Heart left ventricle (tissue), 16 donors: ENCODE measurements around the gene DMD. TPM values are rescaled to one million over a fixed set of nuclear protein-coding genes. Genes with fewer than 3 reads are reported as not detected.

Experiments used
- ATAC-seq, 4 donors: fragments of 200-7000 bp; cut with Tn5 transposase; one replicate each; pipeline ENCODE4 v1.9.1; 2020 to 2022; ENCODE audit warnings: moderate library complexity in 4 of 4, mild to moderate bottlenecking in 3 of 4, moderate number of reproducible peaks in 1 of 4
- DNase-seq, 5 donors: peaks; one replicate each; pipeline ENCODE4 v3.0.0-alpha.2; 2020
- H3K27ac ChIP-seq, 12 donors: fragments of 200-600 bp; sonication (generic) in 4 of 12; one replicate each; pipeline versions ENCODE4 v1.5.0 to v1.8.0; 2016 to 2022; ENCODE audit warnings: mild to moderate bottlenecking in 2 of 12
- H3K27me3 ChIP-seq, 9 donors: fragments of 200-600 bp; sonication (generic) in 2 of 9; one replicate each; pipeline versions ENCODE4 v1.5.1 to v1.8.0; 2016 to 2022; ENCODE audit warnings: mild to moderate bottlenecking in 3 of 9
- H3K36me3 ChIP-seq, 9 donors: fragments of 200-600 bp; sonication (generic) in 2 of 9; one replicate each; pipeline versions ENCODE4 v1.5.0 to v1.8.0; 2018 to 2022; ENCODE audit warnings: mild to moderate bottlenecking in 2 of 9
- H3K4me1 ChIP-seq, 12 donors: fragments of 200-600 bp; sonication (generic) in 4 of 12; one replicate each; pipeline versions ENCODE4 v1.5.0 to v1.8.0; 2016 to 2022; ENCODE audit warnings: mild to moderate bottlenecking in 3 of 12
- H3K4me3 ChIP-seq, 12 donors: fragments of 200-600 bp; sonication (generic) in 4 of 12; one replicate each; pipeline versions ENCODE4 v1.5.0 to v1.8.0; 2017 to 2022; ENCODE audit warnings: mild to moderate bottlenecking in 9 of 12, moderate library complexity in 4 of 12
- H3K9me3 ChIP-seq, 12 donors: fragments of 200-600 bp; sonication (generic) in 4 of 12; one replicate each; pipeline versions ENCODE4 v1.5.0 to v1.8.0; 2016 to 2022; ENCODE audit warnings: mild to moderate bottlenecking in 1 of 12
- POLR2A ChIP-seq, 2 donors: fragments of 450-650 bp; IDR thresholded peaks; one replicate each; pipeline ENCODE4 v1.6.1; 2017; ENCODE audit warnings: antibody characterized with exemption in 2 of 2, mild to moderate bottlenecking in 2 of 2, moderate library complexity in 2 of 2
- WGBS, 4 donors: extraction: QIAGEN DNeasy Blood & Tissue Kit in 2 of 4; methylation state at CpG; one replicate each; pipeline versions ENCODE4 v1.1.5 to v1.1.7; 2013 to 2018; 5-methylcytosine and 5-hydroxymethylcytosine counted together
- intact Hi-C, 10 donors: fragments of 100-400 bp; cut with DNase I; formaldehyde crosslinking; loops; one replicate each; pipeline versions ENCODE4 v1.11.1 to v1.14.2; 2022
- polyA plus RNA-seq, 2 donors: library from polyadenylated mRNA; stranded (reverse); fragments of 200-250 nt; gene quantifications; one replicate each; pipeline ENCODE4 v1.2.3, GENCODE V29; 2013
- total RNA-seq, 9 donors: library from RNA; depleted of rRNA in 2 of 9; stranded (reverse); fragments of >200 nt in 2 of 9; fragmentation: NEBNext Ultra II Directional in 3 of 9; extraction: Animal tissue kit (Norgen Biotek cat#: 25700) in 3 of 9; gene quantifications; one replicate each; pipeline versions ENCODE4 v1.1.0 to v1.2.4, GENCODE V29; 2016 to 2023
- TF ChIP-seq, protein P1 (sequence below), 12 donors: fragments of 200-600 bp; sonication (generic) in 4 of 12; IDR thresholded peaks; one replicate each; pipeline versions ENCODE4 v1.5.0 to v1.8.0; 2018 to 2022; ENCODE audit warnings: antibody characterized with exemption in 12 of 12, mild to moderate bottlenecking in 5 of 12
- donor health status: ischemic (EF 13 %, LVEDD 7.1; RV severe dilation, severe dysfunction).
- donor health status: healthy with polysubstance abuse.
- donor health status: DM: no; HTN: yes; CAD: no.
- donor health status: DM: no; HTN: no; CAD: no.
- donor health status: ischemic (EF 25% LVEDD 6.9; RV normal size, moderate dysfunction).
- donor health status: ischemic (EF 25% LVEDD 5.7; RV mildly dilated, moderate dysfunction).
- donor health status: healthy.
- donor health status: DM: yes; HTN: yes; CAD: no.
- donor health status: ischemic (EF 35%, LVEDD 5.7; RV mildly dilated, moderate dysfunction).
- donor health status: nonischemic (EF 11% LVEDD 7.7; RV severe dilation, severe dysfunction).
- donor health status: DM: yes; HTN: yes; CAD: no.
- donor health status: PGD.
- donor health status: ischemic (EF 29% LVEDD 5.4; RV normal size, mild dysfunction).
- donor health status: nonischemic (EF 23%, LVEDD 6.1; RV moderate dilation, normal function).

DMD gene
- total and polyA plus RNA-seq, 11 donors, result 34.7 to 236 (median 162) TPM

DNA sequence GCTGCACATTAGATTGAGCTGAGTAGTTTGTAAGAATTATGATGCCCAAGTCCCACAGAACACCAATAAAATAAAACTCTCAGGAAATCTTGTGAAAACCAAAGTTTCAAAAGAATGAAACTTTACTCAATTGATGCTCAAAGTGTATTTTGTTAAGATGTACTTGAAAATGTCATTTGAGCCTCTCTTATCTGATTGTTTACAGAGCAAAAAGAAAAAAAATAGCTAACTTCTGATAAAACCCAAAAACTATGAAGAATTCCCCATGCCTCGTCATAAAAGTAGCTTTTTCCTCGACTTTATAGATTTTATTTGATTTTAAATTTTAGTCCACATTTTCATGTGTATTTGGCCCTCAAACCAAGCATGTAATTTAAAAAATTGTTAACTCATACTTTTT lies 1618.0 kb downstream of the DMD start:
- Histone ChIP-seq H3K4me1 (peaks cover 0 to 4% (median 0%) of the 10 kb centered on the region in 12 donors), H3K27me3 (no peaks in the 10 kb centered on the region), H3K27ac (no peak overlapping the region), H3K9me3 (no peaks in the 10 kb centered on the region), H3K4me3 (no peak overlapping the region), H3K36me3 (no peaks in the 10 kb centered on the region)
- TF ChIP-seq, protein P1, sequence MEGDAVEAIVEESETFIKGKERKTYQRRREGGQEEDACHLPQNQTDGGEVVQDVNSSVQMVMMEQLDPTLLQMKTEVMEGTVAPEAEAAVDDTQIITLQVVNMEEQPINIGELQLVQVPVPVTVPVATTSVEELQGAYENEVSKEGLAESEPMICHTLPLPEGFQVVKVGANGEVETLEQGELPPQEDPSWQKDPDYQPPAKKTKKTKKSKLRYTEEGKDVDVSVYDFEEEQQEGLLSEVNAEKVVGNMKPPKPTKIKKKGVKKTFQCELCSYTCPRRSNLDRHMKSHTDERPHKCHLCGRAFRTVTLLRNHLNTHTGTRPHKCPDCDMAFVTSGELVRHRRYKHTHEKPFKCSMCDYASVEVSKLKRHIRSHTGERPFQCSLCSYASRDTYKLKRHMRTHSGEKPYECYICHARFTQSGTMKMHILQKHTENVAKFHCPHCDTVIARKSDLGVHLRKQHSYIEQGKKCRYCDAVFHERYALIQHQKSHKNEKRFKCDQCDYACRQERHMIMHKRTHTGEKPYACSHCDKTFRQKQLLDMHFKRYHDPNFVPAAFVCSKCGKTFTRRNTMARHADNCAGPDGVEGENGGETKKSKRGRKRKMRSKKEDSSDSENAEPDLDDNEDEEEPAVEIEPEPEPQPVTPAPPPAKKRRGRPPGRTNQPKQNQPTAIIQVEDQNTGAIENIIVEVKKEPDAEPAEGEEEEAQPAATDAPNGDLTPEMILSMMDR (IDR thresholded peaks at IDR 0.05), result no peak
- no peak for TF ChIP-seq POLR2A (IDR thresholded peaks at IDR 0.05)
- intact Hi-C loops, result no loop called here
- no peak for ATAC-seq
- 69 to 92% (median 77%) methylated on average over 2 of the region's 2 CpGs for whole genome bisulfite sequencing, 4 donors
- DNase-seq, result no peak

DNA sequence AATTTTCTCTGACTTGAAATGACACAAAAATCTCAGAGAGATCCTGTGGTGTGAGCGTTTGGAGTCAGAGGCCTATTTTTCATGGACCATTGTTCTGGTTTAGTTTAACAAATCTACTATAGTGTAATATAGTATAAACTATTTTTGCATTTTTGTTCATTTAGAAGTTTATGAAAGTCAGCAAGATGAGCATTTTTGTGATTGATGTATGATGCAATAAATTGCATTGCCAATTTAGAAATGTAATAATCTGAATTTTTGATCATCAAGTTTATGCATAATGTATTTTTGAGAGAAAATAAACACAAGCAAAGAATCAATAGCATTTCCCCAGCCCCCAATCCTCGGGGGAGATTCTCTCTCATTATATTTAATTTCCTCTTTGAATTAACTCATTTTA lies 1620.0 kb downstream of the DMD start:
- DNase-seq (no peak), ATAC-seq (no peak)
- H3K9me3 ChIP-seq, result no peaks in the 10 kb centered on the region
- no peak overlapping the region for H3K27ac ChIP-seq
- peaks cover 0 to 4% (median 0%) of the 10 kb centered on the region in 12 donors for H3K4me1 ChIP-seq
- TF ChIP-seq, protein P1 (IDR thresholded peaks at IDR 0.05), result no peak
- TF ChIP-seq POLR2A (IDR thresholded peaks at IDR 0.05), result no peak
- intact Hi-C loops, result no loop called here
- no peaks in the 10 kb centered on the region for H3K36me3 ChIP-seq
- H3K4me3 ChIP-seq, result no peak overlapping the region
- 66 to 89% (median 75%) methylated on average over 2 of the region's 2 CpGs for WGBS, 4 donors
- H3K27me3 ChIP-seq, result no peaks in the 10 kb centered on the region

DNA sequence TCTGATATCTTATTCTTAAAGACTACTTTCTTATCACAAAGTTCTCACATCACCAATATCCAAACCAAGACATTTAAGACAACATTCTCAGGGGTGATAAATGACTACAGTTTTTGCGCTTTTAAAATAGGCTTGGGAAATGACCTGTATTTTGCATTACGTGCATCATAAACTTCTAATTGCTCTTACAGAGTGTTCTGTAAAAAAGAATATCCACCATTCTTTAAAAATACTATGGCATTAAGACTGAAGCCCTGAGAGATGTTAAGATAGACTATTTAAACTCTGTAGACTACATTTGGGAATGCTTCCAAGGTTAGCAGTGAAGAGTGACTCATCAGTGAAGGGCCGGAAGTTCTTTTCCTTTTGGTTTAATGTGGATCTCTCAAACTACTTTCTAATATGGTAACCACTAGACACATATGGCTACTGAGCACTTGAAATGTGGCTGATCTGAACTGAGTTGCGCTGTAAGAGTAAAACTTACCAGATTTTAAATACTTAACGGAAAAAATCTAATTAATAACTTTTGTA lies 1620.7 kb downstream of the DMD start:
- TF ChIP-seq, protein P1 (IDR thresholded peaks at IDR 0.05), result no peak
- no peak for TF ChIP-seq POLR2A (IDR thresholded peaks at IDR 0.05)
- no peak overlapping the region for H3K27ac ChIP-seq

DNA sequence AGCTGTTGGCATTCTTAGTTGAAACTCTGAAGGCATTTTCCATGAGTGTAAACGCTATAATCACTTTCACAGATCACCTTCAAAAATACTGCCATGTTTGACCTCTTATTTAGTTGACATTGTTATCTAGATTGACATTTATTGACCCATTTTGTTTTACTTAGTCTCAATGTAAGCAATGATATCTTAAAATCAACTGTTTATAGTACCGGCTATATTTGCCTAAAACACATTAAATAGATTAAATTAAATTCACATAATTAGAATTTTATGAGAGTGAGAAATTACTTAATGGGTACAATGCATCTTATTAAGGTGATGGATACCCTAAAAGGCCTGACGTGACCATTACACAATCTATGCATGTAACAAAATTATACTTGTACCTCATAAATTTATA lies 1621.8 kb downstream of the DMD start:
- DNase-seq (no peak), ATAC-seq (no peak)
- Histone ChIP-seq H3K36me3 (no peaks in the 10 kb centered on the region), H3K27ac (no peak overlapping the region), H3K27me3 (no peaks in the 10 kb centered on the region), H3K4me1 (peaks cover 0 to 4% (median 0%) of the 10 kb centered on the region in 12 donors), H3K9me3 (no peaks in the 10 kb centered on the region), H3K4me3 (no peak overlapping the region)
- TF ChIP-seq, protein P1 (IDR thresholded peaks at IDR 0.05), result no peak
- no peak for TF ChIP-seq POLR2A (IDR thresholded peaks at IDR 0.05)
- WGBS, 4 donors, result 75 to 93% (median 84%) methylated on average over 3 of the region's 3 CpGs
- intact Hi-C loops, result no loop called here

More for the DNA sequence above, 1620.7 kb downstream of the DMD start:
- Histone ChIP-seq H3K27me3 (no peaks in the 10 kb centered on the region), H3K4me1 (peaks cover 0 to 4% (median 0%) of the 10 kb centered on the region in 12 donors), H3K4me3 (no peak overlapping the region), H3K9me3 (no peaks in the 10 kb centered on the region), H3K36me3 (no peaks in the 10 kb centered on the region)
- WGBS, 4 donors, result 59 to 80% (median 67%) methylated on average over 5 of the region's 5 CpGs
- DNase-seq, result no peak
- intact Hi-C loops, result no loop called here
- peak in 1 of 4 donors; percentile 63 for ATAC-seq
